CD4-positive, alpha-beta T cell treated with Interleukin-17A for 4 hours (primary cell): ENCODE data around the gene LANCL2.
"Not testable (repeated sequence)": the region's sequence is repeated elsewhere in the genome, so short reads cannot be mapped to it uniquely, and the experiment has no call there.

ENCODE experiments used
- DNase-seq: peaks from one replicate; pipeline ENCODE4 v3.0.0-alpha.2; 2020; ENCODE audit warnings: mixed read lengths

The LANCL2 gene

GRCh38 chr7:55362927-55363326 lies 2.2 kb upstream of the LANCL2 start:
- no peak for DNase-seq

- DNase-seq = no peak
Observed at GRCh38 chr7:55363386-55364170, 1.6 kb upstream of the LANCL2 start.

- peak; percentile 95 for DNase-seq
Observed at GRCh38 chr7:55365675-55366460, 731 bp downstream of the LANCL2 start.

GRCh38 chr7:55366461-55367070 lies 1.4 kb downstream of the LANCL2 start:
- DNase-seq = peak; percentile 22

GRCh38 chr7:55367283-55367840 lies 2.2 kb downstream of the LANCL2 start:
- no peak for DNase-seq

- DNase-seq = no peak
Observed at GRCh38 chr7:55369427-55370400, 4.6 kb downstream of the LANCL2 start.

- DNase-seq = no peak
Observed at GRCh38 chr7:55374213-55374612, 9.1 kb downstream of the LANCL2 start.

- no peak for DNase-seq
Observed at GRCh38 chr7:55375237-55375636, 10.1 kb downstream of the LANCL2 start.

GRCh38 chr7:55377162-55377817 lies 12.2 kb downstream of the LANCL2 start:
- DNase-seq = no peak

- DNase-seq = no peak
Observed at GRCh38 chr7:55379285-55379684, 14.1 kb downstream of the LANCL2 start.

GRCh38 chr7:55381189-55381588 lies 16.1 kb downstream of the LANCL2 start:
- DNase-seq = no peak

- DNase-seq = no peak
Observed at GRCh38 chr7:55381696-55382095, 16.6 kb downstream of the LANCL2 start.

- no peak for DNase-seq
Observed at GRCh38 chr7:55382251-55382650, 17.1 kb downstream of the LANCL2 start.

- DNase-seq = no peak
Observed at GRCh38 chr7:55386541-55386940, 21.4 kb downstream of the LANCL2 start.

- DNase-seq = no peak
Observed at GRCh38 chr7:55387062-55387965, 22.2 kb downstream of the LANCL2 start.

- DNase-seq = no peak
Observed at GRCh38 chr7:55396233-55396785, 31.2 kb downstream of the LANCL2 start.

GRCh38 chr7:55397617-55398016 lies 32.5 kb downstream of the LANCL2 start:
- DNase-seq = no peak

GRCh38 chr7:55400191-55400590 lies 35.1 kb downstream of the LANCL2 start:
- DNase-seq = no peak

GRCh38 chr7:55402506-55402905 lies 37.4 kb downstream of the LANCL2 start:
- DNase-seq = not testable (repeated sequence)
